Keratinocyte (primary cell): Measurements from ENCODE around the gene FSTL3.

ENCODE experiments used
- CTCF ChIP-seq, 3 experiments: IDR thresholded peaks in 1 of 3; conservative IDR thresholded peaks in 1 of 3; optimal IDR thresholded peaks in 1 of 3; 2 replicates in 2 of 3; 3 replicates in 1 of 3; pipeline versions ENCODE3 to v1.5.1; 2011; ENCODE audit warnings: low read length in 3 of 3, mild to moderate bottlenecking in 3 of 3, moderate library complexity in 2 of 3, control low read depth in 1 of 3, inconsistent platforms in 1 of 3; ENCODE audit not compliant: insufficient read depth in 2 of 3; ENCODE audit errors: extremely low read depth in 1 of 3
- EZH2 ChIP-seq: IDR thresholded peaks from one replicate; pipeline ENCODE4 v1.6.1; 2012; ENCODE audit warnings: inconsistent platforms, mild to moderate bottlenecking, low read length, moderate library complexity

- no peak for TF ChIP-seq CTCF (optimal IDR thresholded peaks at IDR 0.05 in 1 of 3, IDR thresholded peaks at IDR 0.05 in 1 of 3, conservative IDR thresholded peaks at IDR 0.05 in 1 of 3; ENCODE audit: extremely low read depth in 1 of 3, insufficient read depth in 2 of 3, low read length in 3 of 3)
- no peak for TF ChIP-seq EZH2
These were observed 24.2 kb upstream of the FSTL3 start for GRCh38 chr19:651991-652390.
